HEK293T (cell line): ENCODE results near the gene TMEM243.

Source experiments
- FOXA1 ChIP-seq: fragments of 450-650 bp; IDR thresholded peaks from 2 replicates; pipeline ENCODE4 v1.6.1; 2016; ENCODE audit warnings: mild to moderate bottlenecking
- FOXM1 ChIP-seq: fragments of 450-650 bp; IDR thresholded peaks from 2 replicates; pipeline ENCODE4 v1.6.1; 2017; ENCODE audit warnings: mild to moderate bottlenecking, borderline replicate concordance
- HDGF ChIP-seq: fragments of 450-650 bp; IDR thresholded peaks from 2 replicates; pipeline ENCODE4 v1.6.1; 2017; ENCODE audit warnings: antibody characterized with exemption, borderline replicate concordance
- ZNF384 ChIP-seq: fragments of 450-650 bp; IDR thresholded peaks from 2 replicates; pipeline ENCODE4 v1.6.1; 2016
- TF ChIP-seq, protein P1 (sequence below): fragments of 450-650 bp; IDR thresholded peaks from 2 replicates; pipeline ENCODE4 v1.6.1; 2016

GRCh38 chr7:87151002-87151728 is 68.4 kb downstream of the TMEM243 start:
- TF ChIP-seq FOXM1 (no peak), FOXA1 (no peak), ZNF384 (no peak), HDGF (no peak)
- TF ChIP-seq, protein P1, sequence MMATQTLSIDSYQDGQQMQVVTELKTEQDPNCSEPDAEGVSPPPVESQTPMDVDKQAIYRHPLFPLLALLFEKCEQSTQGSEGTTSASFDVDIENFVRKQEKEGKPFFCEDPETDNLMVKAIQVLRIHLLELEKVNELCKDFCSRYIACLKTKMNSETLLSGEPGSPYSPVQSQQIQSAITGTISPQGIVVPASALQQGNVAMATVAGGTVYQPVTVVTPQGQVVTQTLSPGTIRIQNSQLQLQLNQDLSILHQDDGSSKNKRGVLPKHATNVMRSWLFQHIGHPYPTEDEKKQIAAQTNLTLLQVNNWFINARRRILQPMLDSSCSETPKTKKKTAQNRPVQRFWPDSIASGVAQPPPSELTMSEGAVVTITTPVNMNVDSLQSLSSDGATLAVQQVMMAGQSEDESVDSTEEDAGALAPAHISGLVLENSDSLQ: no peak
